Measurements from ENCODE around the gene UST.
A peak's percentile ranks its signal among the peaks of the same experiment; 100 is the strongest.

The UST gene

DNA sequence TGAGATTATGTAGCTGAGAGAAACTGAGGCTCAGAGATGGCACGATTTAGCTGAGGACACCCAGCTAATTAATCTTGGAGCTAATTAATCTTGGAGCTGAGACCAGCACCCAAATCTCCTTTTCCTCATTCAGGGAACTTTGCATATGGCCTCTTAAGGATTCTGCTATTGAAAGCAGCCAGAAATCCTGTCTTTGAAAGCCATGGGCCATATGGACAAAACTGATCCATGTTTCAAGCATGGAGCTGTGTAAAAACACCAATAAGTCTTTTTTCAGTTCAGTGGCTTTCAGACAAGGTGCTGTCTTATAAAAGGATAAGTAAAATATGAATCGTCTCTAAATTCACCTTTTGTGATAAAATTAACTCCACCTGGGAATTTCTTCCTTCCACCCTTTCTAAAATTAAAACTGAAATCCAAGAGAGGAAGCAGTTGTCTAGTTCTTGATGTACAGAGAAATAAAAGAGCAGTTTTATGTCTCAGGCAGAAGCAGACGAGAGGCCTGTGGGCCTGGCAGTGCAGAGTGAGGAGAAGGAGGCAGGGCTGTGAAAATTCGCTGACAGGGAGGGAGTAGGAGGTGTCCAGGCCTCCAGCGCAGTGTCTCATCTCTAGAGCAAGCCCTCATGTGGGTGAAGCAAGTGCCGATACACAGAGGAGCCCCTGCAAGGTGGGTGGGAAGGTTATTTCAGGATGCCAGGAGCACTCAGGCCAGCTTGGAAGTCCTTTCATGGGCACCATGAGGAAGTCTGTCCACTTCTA, 266.9 kb downstream of the UST start:
- ChIA-PET CTCF (interaction anchor here (1.6 kb wide), 1 partner anchor 12 kb away, joined by 3 read pairs; no protein-coding TSS in a partner anchor), POLR2A (no interaction called here)
- DNase-seq (ENCODE audit: extremely low spot score), result no peak
- TF ChIP-seq FOXM1 (IDR thresholded peaks at IDR 0.05; ENCODE audit: borderline replicate concordance) (no peak), HDGF (IDR thresholded peaks at IDR 0.05; ENCODE audit: borderline replicate concordance) (no peak)

GRCh38 chr6:149014631-149015534, 268.1 kb downstream of the UST start:
- POLR2A ChIA-PET, result no interaction called here
- no peak for TF ChIP-seq TARDBP (IDR thresholded peaks at IDR 0.05)
- TF ChIP-seq LEF1 (IDR thresholded peaks at IDR 0.05; ENCODE audit: borderline replicate concordance), result no peak
- no peak for TF ChIP-seq HDGF (IDR thresholded peaks at IDR 0.05; ENCODE audit: borderline replicate concordance)
- TF ChIP-seq L3MBTL2 (conservative IDR thresholded peaks at IDR 0.05), result no peak
- no peak for TF ChIP-seq ELF4 (IDR thresholded peaks at IDR 0.05)
- TF ChIP-seq ZNF384 (IDR thresholded peaks at IDR 0.05), result no peak
- no peak for TF ChIP-seq FOXK2 (IDR thresholded peaks at IDR 0.05)
- TF ChIP-seq SUZ12 (IDR thresholded peaks at IDR 0.05), result no peak
- no peak for TF ChIP-seq BHLHE40 (IDR thresholded peaks at IDR 0.05; ENCODE audit: borderline replicate concordance)
- TF ChIP-seq FOXA1 (IDR thresholded peaks at IDR 0.05), result no peak
- no peak for TF ChIP-seq FOXM1 (IDR thresholded peaks at IDR 0.05; ENCODE audit: borderline replicate concordance)
- no peak for TF ChIP-seq SP1 (IDR thresholded peaks at IDR 0.05)
- no peak for TF ChIP-seq CTBP1 (IDR thresholded peaks at IDR 0.05; ENCODE audit: borderline replicate concordance)
- no peak for DNase-seq (ENCODE audit: extremely low spot score)
- CTCF ChIA-PET, result interaction anchor here (1.2 kb wide), 1 partner anchor 11 kb away, joined by 3 read pairs; no protein-coding TSS in a partner anchor

DNA sequence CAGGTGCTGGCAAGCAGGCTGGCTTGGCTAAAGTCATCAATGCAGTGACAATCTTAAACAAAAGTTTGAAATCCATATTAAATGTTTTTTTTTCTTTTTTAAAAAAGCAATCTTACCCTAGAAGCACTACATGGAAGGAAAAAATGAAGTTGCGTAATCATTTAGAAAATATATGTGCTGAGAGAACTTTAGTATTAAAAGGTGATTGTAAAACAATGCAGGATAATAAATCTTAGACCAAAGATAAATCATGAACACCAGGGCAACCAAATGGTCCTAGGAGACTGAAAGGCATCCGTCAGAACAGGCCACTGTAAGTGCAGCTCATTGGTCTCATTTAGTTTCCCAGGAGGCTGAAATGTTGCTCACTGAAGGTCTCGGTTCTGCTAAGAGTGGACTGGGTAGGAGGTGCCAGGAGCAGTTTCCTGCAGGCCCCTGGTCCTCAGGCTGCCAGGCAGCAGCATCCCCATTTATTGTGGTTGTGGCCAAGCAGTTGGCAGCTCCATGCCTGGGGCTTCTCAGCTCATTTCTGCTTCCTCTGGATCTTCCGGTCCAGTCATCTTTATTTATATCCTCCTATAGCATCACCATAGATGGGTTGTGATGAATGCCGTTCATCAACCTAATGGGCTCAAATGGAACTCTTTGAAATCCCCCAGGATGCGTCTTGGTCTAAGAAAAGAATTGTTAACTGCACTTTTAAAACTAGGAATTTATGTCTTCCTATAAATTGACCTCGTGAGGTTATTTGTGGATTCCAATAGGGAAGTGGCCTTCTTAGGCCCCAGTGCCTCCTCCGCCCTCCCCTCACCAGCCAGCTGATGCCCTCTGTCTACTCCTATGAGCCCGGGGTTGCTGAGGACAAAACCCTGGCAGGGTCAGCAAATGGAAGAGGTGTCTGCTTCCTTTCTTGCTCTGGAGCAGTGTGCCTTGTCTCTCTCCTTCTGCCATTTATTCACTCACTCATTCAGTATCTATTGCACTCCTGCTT, 269.0 kb downstream of the UST start:
- DNase-seq (ENCODE audit: extremely low spot score), result no peak
- POLR2A ChIA-PET, result no interaction called here
- CTCF ChIA-PET, result interaction anchor here (1.2 kb wide), 1 partner anchor 10 kb away, joined by 3 read pairs; no protein-coding TSS in a partner anchor
- TF ChIP-seq SP1 (IDR thresholded peaks at IDR 0.05), result no peak
- no peak for TF ChIP-seq FOXM1 (IDR thresholded peaks at IDR 0.05; ENCODE audit: borderline replicate concordance)
- TF ChIP-seq NFRKB (IDR thresholded peaks at IDR 0.05), result no peak
- TF ChIP-seq PKNOX1 (IDR thresholded peaks at IDR 0.05), result peak; percentile 41
- no peak for TF ChIP-seq HDGF (IDR thresholded peaks at IDR 0.05; ENCODE audit: borderline replicate concordance)

DNA sequence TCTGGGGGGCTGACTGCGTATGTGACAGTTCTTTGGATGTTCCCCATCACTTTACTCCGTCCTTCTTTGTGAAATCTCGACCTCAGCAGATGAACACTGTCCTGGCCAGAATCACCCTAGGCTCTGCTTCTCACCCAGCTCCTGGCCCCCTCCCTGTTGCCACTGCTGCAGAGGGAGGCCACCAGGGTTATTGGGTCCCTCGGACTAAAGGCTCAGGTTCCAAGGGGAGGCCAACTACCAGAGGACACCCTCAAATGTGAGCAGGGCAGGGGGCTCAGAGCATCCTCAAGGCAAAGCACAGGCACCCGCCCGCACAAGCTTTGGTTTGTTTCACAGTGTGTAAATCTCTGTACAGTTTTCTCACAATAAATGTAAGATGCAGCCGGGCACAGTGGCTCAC, 269.9 kb downstream of the UST start:
- POLR2A ChIA-PET, result no interaction called here
- no peak for DNase-seq (ENCODE audit: extremely low spot score)
- CTCF ChIA-PET, result interaction anchor here (0.5 kb wide), 1 partner anchor 438 kb away, joined by 4 read pairs; no protein-coding TSS in a partner anchor
- no peak for TF ChIP-seq BHLHE40 (IDR thresholded peaks at IDR 0.05; ENCODE audit: borderline replicate concordance)
- TF ChIP-seq ZNF384 (IDR thresholded peaks at IDR 0.05), result no peak

- ChIA-PET POLR2A (no interaction called here), CTCF (no interaction called here)
- no peak for TF ChIP-seq NFRKB (IDR thresholded peaks at IDR 0.05)
- no peak for TF ChIP-seq SP1 (IDR thresholded peaks at IDR 0.05)
- TF ChIP-seq FOXA1 (IDR thresholded peaks at IDR 0.05), result no peak
- TF ChIP-seq PKNOX1 (IDR thresholded peaks at IDR 0.05), result no peak
- no peak for TF ChIP-seq CTBP1 (IDR thresholded peaks at IDR 0.05; ENCODE audit: borderline replicate concordance)
- TF ChIP-seq HDGF (IDR thresholded peaks at IDR 0.05; ENCODE audit: borderline replicate concordance), result no peak
- TF ChIP-seq ZNF384 (IDR thresholded peaks at IDR 0.05), result no peak
- TF ChIP-seq TARDBP (IDR thresholded peaks at IDR 0.05), result no peak
- TF ChIP-seq SUZ12 (IDR thresholded peaks at IDR 0.05), result no peak
- no peak for TF ChIP-seq FOXK2 (IDR thresholded peaks at IDR 0.05)
- no peak for TF ChIP-seq LEF1 (IDR thresholded peaks at IDR 0.05; ENCODE audit: borderline replicate concordance)
- no peak for TF ChIP-seq BHLHE40 (IDR thresholded peaks at IDR 0.05; ENCODE audit: borderline replicate concordance)
- TF ChIP-seq ELF4 (IDR thresholded peaks at IDR 0.05), result no peak
- no peak for TF ChIP-seq ARNT (IDR thresholded peaks at IDR 0.05)
- no peak for TF ChIP-seq FOXM1 (IDR thresholded peaks at IDR 0.05; ENCODE audit: borderline replicate concordance)
These were observed 273.5 kb downstream of the UST start for GRCh38 chr6:149020319-149020718.

GRCh38 chr6:149024361-149024760, 277.5 kb downstream of the UST start:
- DNase-seq (ENCODE audit: extremely low spot score), result no peak
- CTCF ChIA-PET, result interaction anchor here (1.4 kb wide), 1 partner anchor 408 kb away, joined by 3 read pairs; no protein-coding TSS in a partner anchor
- POLR2A ChIA-PET, result no interaction called here
- TF ChIP-seq NFRKB (IDR thresholded peaks at IDR 0.05), result no peak
- TF ChIP-seq HDGF (IDR thresholded peaks at IDR 0.05; ENCODE audit: borderline replicate concordance), result no peak
- TF ChIP-seq L3MBTL2 (conservative IDR thresholded peaks at IDR 0.05), result no peak
- no peak for TF ChIP-seq FOXA1 (IDR thresholded peaks at IDR 0.05)
- TF ChIP-seq ELF4 (IDR thresholded peaks at IDR 0.05), result no peak
- no peak for TF ChIP-seq FOXM1 (IDR thresholded peaks at IDR 0.05; ENCODE audit: borderline replicate concordance)
- no peak for TF ChIP-seq PKNOX1 (IDR thresholded peaks at IDR 0.05)
- no peak for TF ChIP-seq CTBP1 (IDR thresholded peaks at IDR 0.05; ENCODE audit: borderline replicate concordance)
- TF ChIP-seq SUZ12 (IDR thresholded peaks at IDR 0.05), result no peak
- no peak for TF ChIP-seq ARNT (IDR thresholded peaks at IDR 0.05)
- no peak for TF ChIP-seq FOXK2 (IDR thresholded peaks at IDR 0.05)
- TF ChIP-seq SP1 (IDR thresholded peaks at IDR 0.05), result no peak
- TF ChIP-seq LEF1 (IDR thresholded peaks at IDR 0.05; ENCODE audit: borderline replicate concordance), result no peak
- TF ChIP-seq BHLHE40 (IDR thresholded peaks at IDR 0.05; ENCODE audit: borderline replicate concordance), result no peak
- no peak for TF ChIP-seq TARDBP (IDR thresholded peaks at IDR 0.05)
- no peak for TF ChIP-seq ZNF384 (IDR thresholded peaks at IDR 0.05)

More at GRCh38 chr6:149020319-149020718, 273.5 kb downstream of the UST start:
- DNase-seq (ENCODE audit: extremely low spot score), result no peak
